Measurements from ENCODE around the gene LBR.

GRCh38 chr1:225355863-225356262 lies 72.0 kb downstream of the LBR start:
- TF ChIP-seq CTCF (IDR thresholded peaks at IDR 0.05), result no peak
- TF ChIP-seq POLR2A (IDR thresholded peaks at IDR 0.05), result no peak
